Activated naive CD8-positive, alpha-beta T cell treated with anti-CD3 and anti-CD28 coated beads for 36 hours (primary cell): ENCODE measurements around the gene IGSF23. TPM values are rescaled to one million over a fixed set of nuclear protein-coding genes. Genes with fewer than 3 reads are reported as not detected.
"Not testable (repeated sequence)": the region's sequence is repeated elsewhere in the genome, so short reads cannot be mapped to it uniquely, and the experiment has no call there.

Experiments
- DNase-seq: peaks from one replicate; pipeline ENCODE4 v3.0.0; 2021
- H3K27ac Mint-ChIP-seq: one replicate; pipeline ENCODE4 v1.8.0; 2022; ENCODE audit warnings: mild to moderate bottlenecking, moderate library complexity, mixed read lengths
- H3K27me3 Mint-ChIP-seq: one replicate; pipeline ENCODE4 v1.8.0; 2022; ENCODE audit warnings: mild to moderate bottlenecking, mixed read lengths
- H3K36me3 Mint-ChIP-seq: one replicate; pipeline ENCODE4 v1.8.0; 2021; ENCODE audit warnings: mild to moderate bottlenecking, mixed read lengths
- H3K4me1 Mint-ChIP-seq: one replicate; pipeline ENCODE4 v1.8.0; 2021; ENCODE audit warnings: mixed read lengths
- H3K4me3 Mint-ChIP-seq: one replicate; pipeline ENCODE4 v1.8.0; 2022; ENCODE audit warnings: mild to moderate bottlenecking, moderate library complexity, mixed read lengths
- H3K9me3 Mint-ChIP-seq: one replicate; pipeline ENCODE4 v1.8.0; 2022; ENCODE audit warnings: mixed read lengths
- total RNA-seq, 2 experiments: library from RNA; stranded (reverse); gene quantifications; one replicate each; pipeline ENCODE4 v1.2.3, GENCODE V29; 2021

IGSF23 gene
- total RNA-seq, 2 experiments from 2014 or later, result not detected

DNA sequence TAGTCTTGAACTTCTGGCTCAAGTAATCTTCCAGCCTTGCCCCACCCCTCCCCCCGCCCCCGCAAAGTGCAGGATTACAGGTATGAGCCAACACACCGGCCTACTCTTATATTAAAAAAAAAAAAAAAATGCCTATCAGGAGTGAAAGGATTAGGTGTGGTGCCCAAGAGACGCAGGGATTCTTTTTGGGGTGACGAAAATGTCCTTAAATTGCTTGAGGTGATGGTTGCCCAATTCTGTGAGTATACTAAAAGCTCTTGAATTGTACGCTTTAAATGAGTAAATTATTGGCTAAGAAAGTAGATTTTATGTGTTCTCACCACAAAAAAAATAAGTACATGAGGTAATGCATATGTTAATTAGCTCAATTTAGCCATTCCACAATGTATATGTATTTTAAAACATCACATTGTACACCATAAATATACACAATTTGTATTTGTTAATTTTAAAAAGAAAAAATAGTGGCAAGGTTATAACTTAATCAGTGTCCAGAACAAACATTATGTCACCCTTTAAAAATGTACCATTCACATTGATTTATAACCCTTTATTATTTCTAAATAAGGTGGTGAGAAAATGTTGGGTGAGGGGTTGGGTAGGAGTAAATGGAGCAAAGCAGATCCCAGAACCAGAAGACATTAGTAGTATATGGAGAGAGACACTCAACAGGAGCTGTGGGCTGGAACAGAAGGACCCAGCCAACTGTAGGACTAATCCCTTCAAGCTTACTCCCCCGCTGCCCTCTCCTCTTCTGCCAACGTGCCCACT is 3.9 kb downstream of the IGSF23 start:
- Mint-ChIP-seq H3K4me1 (no peaks in the 10 kb centered on the region), H3K4me3 (no peak overlapping the region), H3K36me3 (no peaks in the 10 kb centered on the region), H3K9me3 (no peaks in the 10 kb centered on the region), H3K27me3 (no peaks in the 10 kb centered on the region), H3K27ac (no peak overlapping the region)
- no peak for DNase-seq

- no peaks in the 10 kb centered on the region for H3K27me3 Mint-ChIP-seq
- H3K4me3 Mint-ChIP-seq, result no peak overlapping the region
- H3K36me3 Mint-ChIP-seq, result no peaks in the 10 kb centered on the region
- H3K9me3 Mint-ChIP-seq, result no peaks in the 10 kb centered on the region
- DNase-seq, result no peak
- no peaks in the 10 kb centered on the region for H3K4me1 Mint-ChIP-seq
- H3K27ac Mint-ChIP-seq, result no peak overlapping the region
Observed at GRCh38 chr19:44618640-44619357, 5.4 kb downstream of the IGSF23 start.

- DNase-seq, result no peak
- Mint-ChIP-seq H3K27ac (no peak overlapping the region), H3K9me3 (no peaks in the 10 kb centered on the region), H3K27me3 (no peaks in the 10 kb centered on the region), H3K36me3 (no peaks in the 10 kb centered on the region), H3K4me3 (no peak overlapping the region), H3K4me1 (no peaks in the 10 kb centered on the region)
Observed at GRCh38 chr19:44620667-44621066, 7.3 kb downstream of the IGSF23 start.

DNA sequence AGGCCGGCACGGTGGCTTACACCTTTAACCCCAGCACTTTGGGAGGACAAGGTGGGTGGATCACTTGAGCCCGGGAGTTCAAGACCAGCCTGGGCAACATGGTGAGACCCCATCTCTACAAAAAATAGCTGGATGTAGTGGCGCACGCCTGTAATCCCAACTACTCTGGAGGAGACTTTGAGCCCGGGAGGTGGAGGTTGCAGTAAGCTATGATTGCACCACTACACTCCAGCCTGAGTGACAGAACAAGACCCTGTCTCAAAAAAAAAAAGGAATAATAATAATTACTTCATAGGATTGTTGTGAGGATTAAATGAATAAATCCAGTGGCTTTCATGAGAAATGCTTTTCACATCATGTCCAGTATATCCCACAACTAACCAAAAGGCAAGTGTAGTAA is 8.0 kb downstream of the IGSF23 start:
- H3K4me3 Mint-ChIP-seq, result no peak overlapping the region
- DNase-seq, result no peak
- no peaks in the 10 kb centered on the region for H3K36me3 Mint-ChIP-seq
- no peaks in the 10 kb centered on the region for H3K4me1 Mint-ChIP-seq
- no peak overlapping the region for H3K27ac Mint-ChIP-seq
- no peaks in the 10 kb centered on the region for H3K9me3 Mint-ChIP-seq
- peaks cover 4% of the 10 kb centered on the region for H3K27me3 Mint-ChIP-seq

DNA sequence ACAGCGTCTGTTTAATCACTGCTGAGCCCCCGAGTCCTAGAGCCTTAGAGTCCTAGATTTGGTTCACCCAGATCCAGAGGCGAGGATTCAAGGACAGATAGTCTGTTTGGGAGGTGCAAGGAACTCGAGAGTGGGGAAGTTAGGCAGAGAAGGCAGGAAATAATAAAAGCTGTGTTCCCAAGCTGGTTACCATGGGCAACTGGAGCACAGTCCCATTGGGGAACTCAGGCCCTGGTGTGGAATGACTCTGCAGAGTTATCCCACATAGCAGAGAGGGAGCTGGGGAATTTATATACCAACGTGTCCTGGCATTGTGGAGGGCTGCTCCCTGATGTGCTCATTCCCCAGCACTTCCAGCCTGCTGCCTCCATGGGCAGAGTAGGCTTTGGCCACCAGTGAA is 9.7 kb downstream of the IGSF23 start:
- Mint-ChIP-seq H3K27ac (no peak overlapping the region), H3K4me3 (no peak overlapping the region), H3K4me1 (no peaks in the 10 kb centered on the region), H3K9me3 (no peaks in the 10 kb centered on the region), H3K27me3 (peaks cover 4% of the 10 kb centered on the region), H3K36me3 (no peaks in the 10 kb centered on the region)
- DNase-seq, result no peak

- Mint-ChIP-seq H3K4me3 (no peak overlapping the region), H3K9me3 (no peaks in the 10 kb centered on the region), H3K27ac (no peak overlapping the region), H3K4me1 (no peaks in the 10 kb centered on the region), H3K27me3 (peaks cover 4% of the 10 kb centered on the region), H3K36me3 (no peaks in the 10 kb centered on the region)
- DNase-seq, result no peak
Observed at GRCh38 chr19:44623626-44624025, 10.3 kb downstream of the IGSF23 start.

DNA sequence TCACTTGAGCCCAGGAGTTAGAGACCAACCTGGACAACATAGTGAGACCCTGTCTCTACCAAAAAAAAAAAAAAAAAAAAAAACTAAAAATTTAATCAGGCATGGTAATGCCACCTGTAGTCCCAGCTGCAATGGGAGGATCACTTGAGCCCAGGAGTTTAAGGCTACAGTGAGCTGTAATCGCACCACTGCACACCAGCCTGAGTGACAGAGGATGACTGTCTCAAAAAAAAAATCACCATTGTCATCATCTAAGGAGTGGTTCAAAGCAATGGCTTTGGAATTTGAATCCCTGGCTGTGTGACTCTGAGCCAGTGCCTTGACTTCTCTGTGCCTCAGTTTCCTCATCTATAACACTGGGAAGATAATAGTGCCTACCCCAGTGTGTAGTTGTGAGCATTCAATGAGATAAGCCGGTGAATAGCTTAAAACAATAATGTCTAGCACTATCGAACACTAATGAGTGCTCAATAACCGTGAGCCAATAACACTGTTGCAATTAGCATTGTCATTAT is 11.5 kb downstream of the IGSF23 start:
- no peak for DNase-seq
- Mint-ChIP-seq H3K36me3 (peaks cover 2% of the 10 kb centered on the region), H3K9me3 (no peaks in the 10 kb centered on the region), H3K27me3 (peaks cover 4% of the 10 kb centered on the region), H3K4me1 (no peaks in the 10 kb centered on the region), H3K27ac (no peak overlapping the region), H3K4me3 (no peak overlapping the region)

DNA sequence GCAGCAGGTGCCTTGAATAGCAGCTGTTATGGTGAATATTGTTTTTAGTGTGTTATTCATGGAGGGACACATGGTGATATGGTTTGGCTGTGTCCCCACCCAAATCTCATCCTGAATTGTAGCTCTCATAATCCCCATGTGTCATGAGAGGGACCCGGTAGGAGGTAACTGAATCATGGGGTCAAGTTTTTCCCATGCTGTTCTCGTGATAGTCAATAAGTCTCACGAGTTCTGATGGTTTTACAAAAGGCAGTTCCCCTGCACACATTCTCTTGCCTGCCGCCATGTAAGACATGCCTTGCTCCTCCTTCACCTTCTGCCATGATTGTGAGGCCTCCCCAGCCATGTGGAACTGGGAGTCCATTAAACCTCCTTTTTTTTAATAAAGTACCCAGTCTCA is 12.3 kb downstream of the IGSF23 start:
- not testable (repeated sequence) for H3K36me3 Mint-ChIP-seq

DNA sequence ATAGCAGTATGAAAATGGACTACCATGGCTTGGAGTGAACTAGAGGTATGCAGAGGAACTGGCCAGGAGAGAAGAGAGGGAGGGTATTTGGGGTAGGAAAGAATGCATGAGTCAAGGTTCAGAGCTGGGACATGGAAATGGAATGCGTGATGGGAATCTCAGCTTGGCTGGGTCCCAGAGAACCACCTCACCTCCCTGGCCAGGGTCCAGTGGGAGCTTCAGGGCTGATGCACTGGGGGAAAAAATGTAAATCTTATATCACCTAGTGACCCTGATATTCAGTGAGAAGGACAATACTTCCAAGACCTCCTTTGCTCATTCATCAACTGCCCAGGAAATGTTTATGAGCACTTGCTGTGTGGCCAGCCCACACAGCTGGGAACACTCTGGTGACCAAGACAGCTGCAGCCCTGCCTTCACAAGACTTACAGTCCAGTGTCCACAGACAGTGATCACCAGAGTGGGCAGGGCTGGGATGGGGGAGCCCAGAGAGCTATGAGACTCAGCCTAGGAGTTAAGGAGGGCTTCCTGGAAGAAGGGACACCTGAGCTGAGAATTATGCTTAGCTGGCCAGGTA is 12.8 kb downstream of the IGSF23 start:
- peaks cover 2% of the 10 kb centered on the region for H3K36me3 Mint-ChIP-seq
- peaks cover 4% of the 10 kb centered on the region for H3K27me3 Mint-ChIP-seq
- H3K9me3 Mint-ChIP-seq, result no peaks in the 10 kb centered on the region
- H3K27ac Mint-ChIP-seq, result no peak overlapping the region
- no peak overlapping the region for H3K4me3 Mint-ChIP-seq
- H3K4me1 Mint-ChIP-seq, result no peaks in the 10 kb centered on the region
- DNase-seq, result no peak

More for the DNA sequence above, 12.3 kb downstream of the IGSF23 start:
- not testable (repeated sequence) for H3K4me1 Mint-ChIP-seq, H3K27ac Mint-ChIP-seq, DNase-seq, H3K9me3 Mint-ChIP-seq, H3K27me3 Mint-ChIP-seq, H3K4me3 Mint-ChIP-seq

DNA sequence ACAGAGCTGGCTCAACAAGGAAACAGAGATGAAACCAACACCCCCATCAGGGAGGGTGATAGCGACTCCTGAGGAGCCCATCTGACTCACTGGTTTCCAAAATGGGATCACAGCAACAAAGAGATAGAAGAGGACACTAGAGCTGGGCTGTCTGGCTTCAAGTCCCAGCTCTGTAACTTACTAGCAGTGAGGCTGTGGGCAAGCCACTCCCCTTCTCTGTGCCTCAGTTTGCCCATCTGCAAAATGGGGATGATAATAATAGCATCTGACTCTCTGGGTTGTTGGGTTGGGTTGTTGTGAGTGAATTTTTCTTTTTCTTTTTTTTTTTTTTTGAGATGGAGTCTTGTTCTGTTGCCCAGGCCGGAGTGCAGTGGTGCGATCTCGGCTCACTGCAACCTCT is 14.3 kb downstream of the IGSF23 start:
- no peak for DNase-seq
- Mint-ChIP-seq H3K4me1 (no peaks in the 10 kb centered on the region), H3K36me3 (peaks cover 2% of the 10 kb centered on the region), H3K27ac (no peak overlapping the region), H3K9me3 (no peaks in the 10 kb centered on the region), H3K4me3 (no peak overlapping the region), H3K27me3 (peaks cover 4% of the 10 kb centered on the region)

DNA sequence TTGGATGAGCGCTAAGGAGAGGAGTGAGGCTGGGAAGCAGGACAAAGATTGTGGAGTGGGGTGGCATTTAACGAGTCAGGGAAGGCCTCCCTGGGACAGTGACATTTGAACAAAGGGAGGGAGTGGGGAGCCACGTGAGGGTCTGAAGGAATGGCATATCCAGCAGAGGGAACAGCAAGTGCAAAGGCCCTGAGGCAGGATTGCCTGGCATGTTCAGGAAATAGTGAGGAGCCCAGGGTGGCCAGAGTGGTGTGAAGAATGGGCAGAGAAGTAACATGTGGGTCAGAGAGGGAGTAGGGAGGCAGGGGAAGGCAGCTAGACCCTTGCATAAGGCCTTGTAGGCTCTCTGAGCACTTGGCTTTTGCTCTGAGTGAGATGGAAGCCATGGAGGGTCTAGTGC is 15.4 kb downstream of the IGSF23 start:
- H3K27me3 Mint-ChIP-seq, result peaks cover 4% of the 10 kb centered on the region
- H3K27ac Mint-ChIP-seq, result no peak overlapping the region
- no peak overlapping the region for H3K4me3 Mint-ChIP-seq
- no peak for DNase-seq
- no peaks in the 10 kb centered on the region for H3K9me3 Mint-ChIP-seq
- peaks cover 2% of the 10 kb centered on the region for H3K36me3 Mint-ChIP-seq
- H3K4me1 Mint-ChIP-seq, result no peaks in the 10 kb centered on the region

GRCh38 chr19:44631611-44632010 is 18.2 kb downstream of the IGSF23 start:
- not testable (repeated sequence) for H3K27me3 Mint-ChIP-seq, H3K27ac Mint-ChIP-seq

GRCh38 chr19:44634058-44634457 is 20.7 kb downstream of the IGSF23 start:
- H3K27ac Mint-ChIP-seq, H3K9me3 Mint-ChIP-seq, H3K36me3 Mint-ChIP-seq, DNase-seq, H3K27me3 Mint-ChIP-seq, H3K4me1 Mint-ChIP-seq, H3K4me3 Mint-ChIP-seq: not testable (repeated sequence)

More at GRCh38 chr19:44631611-44632010, 18.2 kb downstream of the IGSF23 start:
- H3K9me3 Mint-ChIP-seq, H3K36me3 Mint-ChIP-seq, H3K4me1 Mint-ChIP-seq, H3K4me3 Mint-ChIP-seq, DNase-seq: not testable (repeated sequence)

- Mint-ChIP-seq H3K4me3 (no peak overlapping the region), H3K27me3 (no peaks in the 10 kb centered on the region), H3K4me1 (no peaks in the 10 kb centered on the region), H3K9me3 (no peaks in the 10 kb centered on the region), H3K27ac (no peak overlapping the region), H3K36me3 (no peaks in the 10 kb centered on the region)
- no peak for DNase-seq
Observed at GRCh38 chr19:44634785-44635184, 21.4 kb downstream of the IGSF23 start.

GRCh38 chr19:44635581-44636438 is 22.4 kb downstream of the IGSF23 start:
- no peaks in the 10 kb centered on the region for H3K4me1 Mint-ChIP-seq
- H3K27me3 Mint-ChIP-seq, result no peaks in the 10 kb centered on the region
- H3K36me3 Mint-ChIP-seq, result no peaks in the 10 kb centered on the region
- H3K27ac Mint-ChIP-seq, result no peak overlapping the region
- no peak for DNase-seq
- H3K9me3 Mint-ChIP-seq, result no peaks in the 10 kb centered on the region
- no peak overlapping the region for H3K4me3 Mint-ChIP-seq
